ENCODE results near the gene KDM6B. TPM values are rescaled to one million over a fixed set of nuclear protein-coding genes. Genes with fewer than 3 reads are reported as not detected.

The KDM6B gene
- total RNA-seq, 4 donors from 2014 or later: 4.8 to 52.8 (median 34.6) TPM

- no peak for DNase-seq (ENCODE audit: low spot score)
- TF ChIP-seq CTCF (IDR thresholded peaks at IDR 0.05): no peak
Measured at GRCh38 chr17:7811251-7811650, 22.8 kb upstream of the KDM6B start.

GRCh38 chr17:7814969-7815368 lies 19.0 kb upstream of the KDM6B start:
- no peak for DNase-seq (ENCODE audit: low spot score)
- no peak for ATAC-seq (ENCODE audit: low FRiP score)
- TF ChIP-seq CTCF (IDR thresholded peaks at IDR 0.05): no peak

More at GRCh38 chr17:7811251-7811650, 22.8 kb upstream of the KDM6B start:
- ATAC-seq (ENCODE audit: low FRiP score): no peak

- TF ChIP-seq CTCF (IDR thresholded peaks at IDR 0.05): no peak
- ATAC-seq (ENCODE audit: low FRiP score) (no peak), DNase-seq (ENCODE audit: low spot score) (no peak)
Measured at GRCh38 chr17:7816926-7817642, 16.9 kb upstream of the KDM6B start.

GRCh38 chr17:7817643-7817964 lies 16.4 kb upstream of the KDM6B start:
- TF ChIP-seq CTCF (IDR thresholded peaks at IDR 0.05): no peak

GRCh38 chr17:7818026-7818425 lies 16.0 kb upstream of the KDM6B start:
- DNase-seq (ENCODE audit: low spot score) (no peak), ATAC-seq (ENCODE audit: low FRiP score) (no peak)
- no peak for TF ChIP-seq CTCF (IDR thresholded peaks at IDR 0.05)

More at GRCh38 chr17:7817643-7817964, 16.4 kb upstream of the KDM6B start:
- DNase-seq (ENCODE audit: low spot score) (no peak), ATAC-seq (ENCODE audit: low FRiP score) (no peak)

GRCh38 chr17:7818746-7819645 lies 15.0 kb upstream of the KDM6B start:
- TF ChIP-seq CTCF (IDR thresholded peaks at IDR 0.05): no peak
- ATAC-seq (ENCODE audit: low FRiP score) (no peak), DNase-seq (ENCODE audit: low spot score) (no peak)

Measured in omental fat pad (tissue), 4 donors.